Measurements from ENCODE around the gene PVALEF. TPM values are rescaled to one million over a fixed set of nuclear protein-coding genes. Genes with fewer than 3 reads are reported as not detected.

PVALEF gene
- total and polyA plus RNA-seq, 2 donors (not counting 3 experiments of a cell fraction or from before 2014, with no cell fraction given) = not detected

DNA sequence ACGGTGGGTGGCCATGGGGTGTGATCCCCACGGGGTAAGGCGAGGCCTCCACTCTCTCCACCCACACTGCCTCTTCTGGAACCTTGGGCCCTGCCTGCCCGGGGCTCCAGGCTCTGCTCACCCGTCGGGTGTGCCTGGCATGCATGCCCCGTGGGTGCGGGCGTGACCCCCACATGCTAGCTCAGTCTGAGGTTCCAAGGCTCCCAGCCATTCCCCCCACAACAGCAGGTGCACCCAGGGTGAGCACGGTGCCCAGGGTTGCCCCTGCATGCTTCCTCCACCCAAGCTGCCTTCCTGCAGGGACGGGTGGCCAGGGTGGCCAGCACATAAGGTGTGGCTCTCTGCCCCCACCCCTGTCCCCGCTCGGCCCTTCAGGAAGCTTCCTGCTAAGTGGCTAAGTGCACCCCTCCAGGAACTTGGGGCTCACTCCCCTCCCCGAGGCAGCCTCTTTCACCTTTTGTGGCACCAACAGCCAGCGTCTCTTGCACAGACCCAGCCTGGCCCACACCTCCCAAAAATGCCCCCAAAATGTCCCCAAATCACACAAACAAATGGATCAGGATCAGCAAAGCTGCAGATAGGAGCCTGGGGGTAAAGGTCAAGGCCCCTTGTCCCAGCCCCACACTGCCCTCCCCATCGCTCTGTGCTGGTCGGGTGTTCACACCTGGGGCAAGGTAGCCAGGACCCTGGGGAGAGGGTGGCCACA is 21.4 kb upstream of the PVALEF start:
- Histone ChIP-seq H3K4me1 (ENCODE audit: control insufficient read depth, extremely low read depth, insufficient read depth, low read length) (no peaks in the 10 kb centered on the region), H3K4me2 (ENCODE audit: insufficient read depth, low read length) (no peak overlapping the region), H3K27ac (ENCODE audit: insufficient read depth, low read depth, low read length) (no peak overlapping the region), H3K27me3 (ENCODE audit: control insufficient read depth in 2 of 2, insufficient read depth in 2 of 2, low read length in 2 of 2) (no peaks in the 10 kb centered on the region), H3K79me2 (ENCODE audit: control insufficient read depth, insufficient read depth, low read length) (no peaks in the 10 kb centered on the region), H3K9me3 (replicated peaks; ENCODE audit: control insufficient read depth, insufficient read depth, low read length) (no peaks in the 10 kb centered on the region), H3K4me3 (replicated peaks in 1 of 3; ENCODE audit: insufficient read depth in 1 of 3, low read depth in 1 of 3, low read length in 3 of 3) (no peak overlapping the region), H3K9me1 (replicated peaks; ENCODE audit: control insufficient read depth, extremely low read depth, insufficient read depth, low read length) (no peaks in the 10 kb centered on the region), H2AFZ (ENCODE audit: low read depth, low read length) (no peak overlapping the region), H3K9ac (replicated peaks; ENCODE audit: extremely low read depth, insufficient read depth, low read length) (no peak overlapping the region), H3K36me3 (ENCODE audit: control insufficient read depth in 2 of 2, extremely low read depth in 1 of 2, insufficient read depth in 2 of 2, low read length in 2 of 2) (no peaks in the 10 kb centered on the region), H4K20me1 (replicated peaks; ENCODE audit: control insufficient read depth, extremely low read depth, insufficient read depth, low read length) (no peaks in the 10 kb centered on the region)
- DNase-seq (ENCODE audit: low read depth, low spot score) = no peak
- intact Hi-C loops (cut with micrococcal nuclease) = no loop called here
- no TSS peak for BruUV-seq (replicated peaks)
- TF ChIP-seq CTCF (IDR thresholded peaks at IDR 0.05; ENCODE audit: extremely low read depth in 1 of 2, insufficient read depth in 1 of 2, low read depth in 1 of 2, low read length in 2 of 2) (no peak), MYC (IDR thresholded peaks at IDR 0.05; ENCODE audit: low read depth, low read length) (no peak), EZH2 (IDR thresholded peaks at IDR 0.05; ENCODE audit: borderline replicate concordance, low read depth, low read length, severe bottlenecking) (no peak), MAX (IDR thresholded peaks at IDR 0.05; ENCODE audit: insufficient read depth, insufficient read length) (no peak), JUN (IDR thresholded peaks at IDR 0.05; ENCODE audit: borderline replicate concordance, insufficient read depth, insufficient read length, low read depth) (no peak), POLR2AphosphoS5 (IDR thresholded peaks at IDR 0.05; ENCODE audit: insufficient read depth, low read depth, low read length) (no peak), POLR2A (IDR thresholded peaks at IDR 0.05; ENCODE audit: low read depth, low read length) (no peak), GATA2 (IDR thresholded peaks at IDR 0.05; ENCODE audit: insufficient read depth, insufficient read length, low read depth, low read length) (no peak), FOS (IDR thresholded peaks at IDR 0.05; ENCODE audit: borderline replicate concordance, insufficient read depth, low read length) (no peak)
- dilution Hi-C loops (cut with MboI; ENCODE audit: extremely low pct_ligation_motif_present, low sequenced_read_pairs) = no loop called here
- ChIA-PET POLR2A (no interaction called here), CTCF (interaction anchor here (0.9 to 7.0 kb wide), 14 partner anchors 10 to 341 kb away, joined by 3 to 91 read pairs (median 5); partner anchors contain the start of genes CEP131, NDUFAF8 and TEPSIN)
- FAIRE-seq = no peak
